HepG2 (cell line): ENCODE data around the gene EXOC6B. TPM values are rescaled to one million over a fixed set of nuclear protein-coding genes. Genes with fewer than 3 reads are reported as not detected.

Experiments used
- ATAC-seq: fragments of 200-7000 bp; cut with Tn5 transposase; 3 replicates; pipeline ENCODE4 v1.9.1; 2020; ENCODE audit warnings: mild to moderate bottlenecking, moderate library complexity
- BruUV-seq: library from RNA; stranded (reverse); fragments of 400-500 nt; replicated peaks from 2 replicates; lab custom pipeline; 2021; lab: Mats Ljungman, UMichigan
- CTCF ChIA-PET: fragments of 300-600 bp; formaldehyde crosslinking; extraction: SDS; loops from one replicate; lab custom pipeline; 2021; ENCODE audit warnings: low total read pairs, inconsistent platforms, low intra/inter-chr PET ratio; lab: Yijun Ruan, JAX
- POLR2A ChIA-PET: fragments of 350-600 bp; sonication (Branson Sonifier 250); formaldehyde crosslinking; loops from one replicate; lab custom pipeline; 2020; ENCODE audit warnings: antibody characterized with exemption, inconsistent platforms; lab: Yijun Ruan, JAX
- DNase-seq: peaks from one replicate; pipeline ENCODE4 v3.0.0-alpha.2; 2015; ENCODE audit warnings: low spot score
- FAIRE-seq: peaks from 3 replicates; lab custom pipeline; 2011; peaks lifted over from hg19 to GRCh38; lab: Jason Lieb, UNC
- H2AFZ ChIP-seq: one replicate; pipeline ENCODE4 v1.6.1; 2011; ENCODE audit warnings: low read length, inconsistent platforms
- H3K27ac ChIP-seq: fragments of 300-600 bp; 3 replicates; pipeline ENCODE4 v1.8.0; 2011; ENCODE audit warnings: mixed run types, mild to moderate bottlenecking, mixed read lengths, low read length, inconsistent platforms; ENCODE audit not compliant: insufficient read depth; ENCODE audit errors: extremely low read length
- H3K27me3 ChIP-seq, 2 experiments: fragments of 200-600 bp in 1 of 2; 2 replicates in 1 of 2; 3 replicates in 1 of 2; pipeline versions ENCODE4 v1.6.0 to v1.8.0; 2011; ENCODE audit warnings: low read length in 2 of 2, mild to moderate bottlenecking in 2 of 2, moderate library complexity in 2 of 2, inconsistent platforms in 1 of 2; ENCODE audit not compliant: insufficient read depth in 2 of 2, control insufficient read depth in 1 of 2
- H3K36me3 ChIP-seq, 2 experiments: fragments of 200-600 bp in 1 of 2; replicated peaks in 1 of 2; 2 replicates in 1 of 2; 3 replicates in 1 of 2; pipeline versions ENCODE4 v1.5.1 to v1.8.0; 2011; ENCODE audit warnings: low read length in 2 of 2, inconsistent platforms in 1 of 2; ENCODE audit not compliant: insufficient read depth in 2 of 2, control insufficient read depth in 1 of 2
- H3K4me1 ChIP-seq: 2 replicates; pipeline ENCODE4 v1.5.1; 2012; ENCODE audit warnings: low read length, inconsistent platforms; ENCODE audit not compliant: insufficient read depth
- H3K4me2 ChIP-seq: 2 replicates; pipeline ENCODE4 v1.6.0; 2011; ENCODE audit warnings: low read depth, low read length, inconsistent platforms
- H3K4me3 ChIP-seq, 3 experiments: fragments of 200-600 bp in 1 of 3; sonication (generic), shearing (Covaris generic) in 1 of 3; replicated peaks in 1 of 3; 2 replicates each; pipeline ENCODE4 v1.5.1; 2011 to 2016; ENCODE audit warnings: low read length in 3 of 3, inconsistent platforms in 2 of 3, low read depth in 2 of 3, mild to moderate bottlenecking in 2 of 3, control low read depth in 1 of 3, mixed read lengths in 1 of 3; ENCODE audit not compliant: insufficient read depth in 1 of 3
- H3K79me2 ChIP-seq: one replicate; pipeline ENCODE4 v1.6.1; 2011; ENCODE audit warnings: low read length, inconsistent platforms; ENCODE audit not compliant: insufficient read depth
- H3K9ac ChIP-seq: 2 replicates; pipeline ENCODE4 v1.6.0; 2011; ENCODE audit warnings: mild to moderate bottlenecking, low read depth, low read length, inconsistent platforms; ENCODE audit not compliant: insufficient read depth
- H3K9me3 ChIP-seq: 2 replicates; pipeline ENCODE4 v1.5.1; 2012; ENCODE audit warnings: mild to moderate bottlenecking, low read length
- H4K20me1 ChIP-seq: 2 replicates; pipeline ENCODE4 v1.6.0; 2011; ENCODE audit warnings: inconsistent platforms, mild to moderate bottlenecking, low read length, moderate library complexity; ENCODE audit not compliant: insufficient read depth
- NFIB ChIP-seq: sonication (generic); formaldehyde crosslinking; IDR thresholded peaks from 2 replicates; pipeline ENCODE4 v1.9.0; 2021; ENCODE audit warnings: missing genetic modification reagents, mild to moderate bottlenecking, borderline replicate concordance
- POLR2G ChIP-seq: fragments of 200-400 bp; formaldehyde crosslinking; IDR thresholded peaks from 2 replicates; pipeline ENCODE4 v1.6.1; 2018; ENCODE audit warnings: mild to moderate bottlenecking, low read depth, low read length, moderate library complexity
- SP2 ChIP-seq: sonication (generic); formaldehyde crosslinking; IDR thresholded peaks from 2 replicates; pipeline ENCODE4 v1.5.1; 2020; ENCODE audit warnings: mild to moderate bottlenecking, missing genetic modification reagents
- ZNF232 ChIP-seq: sonication (generic); formaldehyde crosslinking; IDR thresholded peaks from 2 replicates; pipeline ENCODE4 v1.4.0; 2020; ENCODE audit warnings: missing genetic modification reagents, borderline replicate concordance
- ZNF484 ChIP-seq: sonication (generic); formaldehyde crosslinking; IDR thresholded peaks from 2 replicates; pipeline ENCODE4 v1.5.1; 2020; ENCODE audit warnings: mild to moderate bottlenecking, low read depth, missing genetic modification reagents, borderline replicate concordance
- ZNF841 ChIP-seq: sonication (generic); formaldehyde crosslinking; IDR thresholded peaks from 2 replicates; pipeline ENCODE4 v1.8.1; 2023; ENCODE audit warnings: missing genetic modification reagents, borderline replicate concordance
- ZSCAN31 ChIP-seq: sonication (generic); formaldehyde crosslinking; IDR thresholded peaks from 2 replicates; pipeline ENCODE4 v1.5.0; 2020; ENCODE audit warnings: low read depth, mild to moderate bottlenecking, missing genetic modification reagents
- WGBS: methylation state at CpG from one replicate; pipeline ENCODE4 v1.1.6; 2017; ENCODE audit warnings: low lambda C conversion rate; 5-methylcytosine and 5-hydroxymethylcytosine counted together
- in situ Hi-C: cut with HindIII; loops from 2 replicates; pipeline ENCODE4 v1.10.0; 2017; ENCODE audit warnings: low pct_unique_long_range_greater_than_20kb; ENCODE audit not compliant: extremely low pct_ligation_motif_present
- intact Hi-C: fragments of 100-400 bp; cut with micrococcal nuclease; formaldehyde crosslinking; loops from one replicate; pipeline ENCODE4 v1.10.0; 2022; ENCODE audit not compliant: unreplicated experiment
- polyA plus RNA-seq, 8 experiments: library from polyadenylated mRNA; depleted of rRNA in 3 of 8; stranded (reverse) in 7 of 8; unstranded in 1 of 8; fragments of >200 nt; fragmentation: Illumina TruSeq in 4 of 8; extraction: Trizol in 4 of 8; gene quantifications; 2 replicates each; pipeline versions ENCODE4 v1.2.1 to v1.2.3, GENCODE V29; 2011 to 2016; ENCODE audit warnings: low read depth in 4 of 8, missing spikeins in 1 of 8, mixed read lengths in 1 of 8; ENCODE audit not compliant: insufficient read depth in 1 of 8
- total RNA-seq, 5 experiments: library from RNA; depleted of rRNA; stranded (reverse); fragments of >200 nt; fragmentation: Illumina TruSeq; extraction: Trizol; gene quantifications; 2 replicates each; pipeline ENCODE4 v1.2.3, GENCODE V29; 2016; ENCODE audit warnings: low read depth in 1 of 5
- TF ChIP-seq, protein P1 (sequence below): sonication (generic); formaldehyde crosslinking; IDR thresholded peaks from 2 replicates; pipeline ENCODE4 v1.4.0; 2020; ENCODE audit warnings: mild to moderate bottlenecking, missing genetic modification reagents
- TF ChIP-seq, protein P2 (sequence below): sonication (generic); formaldehyde crosslinking; conservative IDR thresholded peaks from 2 replicates; pipeline ENCODE4 v1.8.1; 2023; ENCODE audit warnings: missing genetic modification reagents

EXOC6B gene
- total and polyA plus RNA-seq, 2 of the 13 experiments (the other 11 are each of a cell fraction or from before 2014, with no cell fraction given), result 9.1 to 15.9 TPM

DNA sequence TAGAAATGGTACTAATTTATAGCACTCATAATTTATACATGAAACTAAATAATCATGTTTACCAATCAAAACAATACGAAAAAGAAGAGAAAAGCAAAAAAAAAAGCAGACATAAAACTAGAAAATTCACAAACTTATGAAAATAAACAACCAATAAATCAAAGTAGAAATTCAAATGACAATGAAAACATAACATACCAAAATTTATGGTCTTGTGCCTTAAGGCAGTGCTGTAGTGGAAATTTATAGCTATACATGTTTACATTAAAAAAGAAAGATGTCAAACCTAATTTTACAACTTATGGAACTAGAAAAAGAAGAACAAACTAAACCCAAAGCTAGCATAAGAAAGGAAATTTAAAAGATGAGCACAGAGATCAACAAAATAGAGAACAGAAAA lies 45.2 kb upstream of the EXOC6B start:
- TF ChIP-seq NFIB (CRISPR knock-in tag) (no peak), ZNF484 (CRISPR knock-in tag) (no peak), SP2 (CRISPR knock-in tag) (no peak), ZNF232 (CRISPR knock-in tag) (no peak), ZSCAN31 (CRISPR knock-in tag) (no peak), ZNF841 (CRISPR knock-in tag) (no peak), POLR2G (no peak)
- TF ChIP-seq, protein P1, sequence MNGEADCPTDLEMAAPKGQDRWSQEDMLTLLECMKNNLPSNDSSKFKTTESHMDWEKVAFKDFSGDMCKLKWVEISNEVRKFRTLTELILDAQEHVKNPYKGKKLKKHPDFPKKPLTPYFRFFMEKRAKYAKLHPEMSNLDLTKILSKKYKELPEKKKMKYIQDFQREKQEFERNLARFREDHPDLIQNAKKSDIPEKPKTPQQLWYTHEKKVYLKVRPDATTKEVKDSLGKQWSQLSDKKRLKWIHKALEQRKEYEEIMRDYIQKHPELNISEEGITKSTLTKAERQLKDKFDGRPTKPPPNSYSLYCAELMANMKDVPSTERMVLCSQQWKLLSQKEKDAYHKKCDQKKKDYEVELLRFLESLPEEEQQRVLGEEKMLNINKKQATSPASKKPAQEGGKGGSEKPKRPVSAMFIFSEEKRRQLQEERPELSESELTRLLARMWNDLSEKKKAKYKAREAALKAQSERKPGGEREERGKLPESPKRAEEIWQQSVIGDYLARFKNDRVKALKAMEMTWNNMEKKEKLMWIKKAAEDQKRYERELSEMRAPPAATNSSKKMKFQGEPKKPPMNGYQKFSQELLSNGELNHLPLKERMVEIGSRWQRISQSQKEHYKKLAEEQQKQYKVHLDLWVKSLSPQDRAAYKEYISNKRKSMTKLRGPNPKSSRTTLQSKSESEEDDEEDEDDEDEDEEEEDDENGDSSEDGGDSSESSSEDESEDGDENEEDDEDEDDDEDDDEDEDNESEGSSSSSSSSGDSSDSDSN, result no peak
- TF ChIP-seq, protein P2, sequence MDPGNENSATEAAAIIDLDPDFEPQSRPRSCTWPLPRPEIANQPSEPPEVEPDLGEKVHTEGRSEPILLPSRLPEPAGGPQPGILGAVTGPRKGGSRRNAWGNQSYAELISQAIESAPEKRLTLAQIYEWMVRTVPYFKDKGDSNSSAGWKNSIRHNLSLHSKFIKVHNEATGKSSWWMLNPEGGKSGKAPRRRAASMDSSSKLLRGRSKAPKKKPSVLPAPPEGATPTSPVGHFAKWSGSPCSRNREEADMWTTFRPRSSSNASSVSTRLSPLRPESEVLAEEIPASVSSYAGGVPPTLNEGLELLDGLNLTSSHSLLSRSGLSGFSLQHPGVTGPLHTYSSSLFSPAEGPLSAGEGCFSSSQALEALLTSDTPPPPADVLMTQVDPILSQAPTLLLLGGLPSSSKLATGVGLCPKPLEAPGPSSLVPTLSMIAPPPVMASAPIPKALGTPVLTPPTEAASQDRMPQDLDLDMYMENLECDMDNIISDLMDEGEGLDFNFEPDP (CRISPR knock-in tag), result no peak
- no peaks in the 10 kb centered on the region for H4K20me1 ChIP-seq
- H3K4me3 ChIP-seq, result no peak overlapping the region
- peaks cover 0 to 1% of the 10 kb centered on the region in 2 experiments; a peak in 1 of 5 replicates for H3K27me3 ChIP-seq
- WGBS, result 1% methylated on average over 1 of the region's 1 CpG
- no TSS peak for BruUV-seq
- H3K9me3 ChIP-seq, result no peaks in the 10 kb centered on the region; the same call in 1 of the 2 replicates
- no peak overlapping the region for H2AFZ ChIP-seq
- H3K27ac ChIP-seq, result no peak overlapping the region
- intact Hi-C loops (no loop called here), in situ Hi-C loops (loop anchor here (25.0 kb wide), 1 partner anchor 1334 kb away; no protein-coding TSS in a partner anchor)
- no peaks in the 10 kb centered on the region for H3K36me3 ChIP-seq
- H3K4me2 ChIP-seq, result no peak overlapping the region
- H3K9ac ChIP-seq, result no peak overlapping the region
- ChIA-PET POLR2A (no interaction called here), CTCF (no interaction called here)
- H3K4me1 ChIP-seq, result no peaks in the 10 kb centered on the region
- ATAC-seq (no peak), FAIRE-seq (no peak), DNase-seq (no peak)
- H3K79me2 ChIP-seq, result no peaks in the 10 kb centered on the region
